Measurements from ENCODE around the gene ZFYVE1.

DNA sequence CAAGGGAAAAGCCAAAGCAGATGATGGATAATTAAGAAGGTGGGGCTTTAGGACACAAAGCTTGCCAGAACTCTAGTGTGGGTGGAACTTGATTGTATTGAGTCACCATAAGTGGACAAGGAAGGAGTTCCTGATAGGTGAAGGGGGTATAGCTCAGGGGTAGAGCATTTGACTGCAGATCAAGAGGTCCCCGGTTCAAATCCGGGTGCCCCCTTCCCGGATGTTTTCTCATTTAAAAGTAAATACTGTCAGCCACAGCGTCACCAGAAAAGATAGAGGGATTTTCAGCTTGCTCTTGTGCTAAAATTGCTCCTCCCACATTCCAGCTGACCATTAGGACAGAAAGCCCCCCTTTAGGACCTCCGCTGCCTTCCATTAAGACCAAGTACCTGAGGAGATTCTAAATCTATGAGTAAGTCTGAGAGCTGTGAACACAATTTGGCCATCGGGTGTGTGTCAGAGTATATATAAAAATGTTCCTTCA is 64.0 kb downstream of the ZFYVE1 start:
- TF ChIP-seq POLR2A (IDR thresholded peaks at IDR 0.05): no peak
- no peak for TF ChIP-seq CTCF (IDR thresholded peaks at IDR 0.05)
